ENCODE data around the gene FAM32A.

- TF ChIP-seq CTCF (IDR thresholded peaks at IDR 0.05) (no peak), EZH2 (IDR thresholded peaks at IDR 0.05; ENCODE audit: borderline replicate concordance, insufficient read depth, low read depth, low read length, poor library complexity, severe bottlenecking) (no peak)
Observed at GRCh38 chr19:16142032-16142580, 43.1 kb upstream of the FAM32A start.
